A549 (cell line): ENCODE data around the gene ZC3H7A. TPM values are rescaled to one million over a fixed set of nuclear protein-coding genes. Genes with fewer than 3 reads are reported as not detected.

Source experiments
- ATAC-seq, 2 experiments: fragments of 200-7000 bp in 1 of 2; fragments of >200 bp in 1 of 2; cut with Nextera tagmentation in 1 of 2; cut with Tn5 transposase in 1 of 2; 3 replicates each; pipeline versions ENCODE4 v1.8.0 to v1.9.1; 2018 to 2020; ENCODE audit warnings: mild to moderate bottlenecking in 1 of 2, moderate library complexity in 1 of 2
- CTCF ChIA-PET: fragments of 300-600 bp; sonication (Branson Sonifier 250); formaldehyde crosslinking; extraction: SDS; loops from one replicate; lab custom pipeline; 2021; ENCODE audit warnings: antibody characterized with exemption, inconsistent platforms; lab: Yijun Ruan, JAX
- POLR2A ChIA-PET: fragments of 350-600 bp; formaldehyde crosslinking; extraction: SDS; loops from one replicate; lab custom pipeline; 2021; ENCODE audit warnings: antibody characterized with exemption, inconsistent platforms; lab: Yijun Ruan, JAX
- DNase-seq, 2 experiments: peaks; one replicate each; pipeline versions ENCODE4 v3.0.0 to v3.0.0-alpha.2; 2011 to 2016; ENCODE audit warnings: low read depth in 1 of 2, low spot score in 1 of 2
- FAIRE-seq: peaks from 2 replicates; lab custom pipeline; 2011; peaks lifted over from hg19 to GRCh38; lab: Jason Lieb, UNC
- H3K27ac ChIP-seq, 2 experiments: fragments of >200 bp; sonication (Bioruptor Twin); formaldehyde crosslinking; 3 replicates each; pipeline ENCODE4 v1.5.1; 2016 to 2017
- H3K4me1 ChIP-seq: fragments of >200 bp; sonication (Bioruptor Twin); formaldehyde crosslinking; 3 replicates; pipeline ENCODE4 v1.6.1; 2016
- H3K4me2 ChIP-seq: fragments of >200 bp; sonication (Bioruptor Twin); formaldehyde crosslinking; 3 replicates; pipeline ENCODE4 v1.6.1; 2016
- H3K4me3 ChIP-seq: fragments of >200 bp; sonication (Bioruptor Twin); formaldehyde crosslinking; 3 replicates; pipeline ENCODE4 v1.5.1; 2016
- H3K9me3 ChIP-seq: fragments of >200 bp; sonication (Bioruptor Twin); formaldehyde crosslinking; 3 replicates; pipeline ENCODE4 v1.6.1; 2016
- CHD2 ChIP-seq: fragments of 150-350 bp; IDR thresholded peaks from 2 replicates; pipeline ENCODE4 v1.6.1; 2014; ENCODE audit warnings: low read length; ENCODE audit not compliant: partially characterized antibody
- CTCF ChIP-seq: fragments of >200 bp; sonication (Bioruptor Twin); formaldehyde crosslinking; IDR thresholded peaks from 3 replicates; pipeline ENCODE4 v1.5.1; 2016
- EP300 ChIP-seq, 2 experiments: fragments of >200 bp; sonication (Bioruptor Twin); formaldehyde crosslinking; IDR thresholded peaks; 2 replicates in 1 of 2; 3 replicates in 1 of 2; pipeline ENCODE4 v1.6.1; 2016 to 2017
- ESRRA ChIP-seq: fragments of 150-350 bp; IDR thresholded peaks from 2 replicates; pipeline ENCODE4 v1.6.1; 2014; ENCODE audit warnings: mild to moderate bottlenecking, low read length, borderline replicate concordance
- JUN ChIP-seq, 2 experiments: fragments of >200 bp; sonication (Bioruptor Twin); formaldehyde crosslinking; IDR thresholded peaks; 2 replicates in 1 of 2; 3 replicates in 1 of 2; pipeline ENCODE4 v1.6.1; 2016 to 2017
- MAZ ChIP-seq: fragments of 150-350 bp; IDR thresholded peaks from 2 replicates; pipeline ENCODE4 v1.6.1; 2014; ENCODE audit warnings: antibody characterized with exemption, low read depth, low read length, borderline replicate concordance
- NPAS2 ChIP-seq: fragments of 250-450 bp; sonication (Bioruptor Pico); IDR thresholded peaks from 2 replicates; pipeline ENCODE4 v1.8.0; 2022; ENCODE audit warnings: mild to moderate bottlenecking, moderate library complexity, borderline replicate concordance
- RFX5 ChIP-seq: fragments of 450-650 bp; IDR thresholded peaks from 2 replicates; pipeline ENCODE4 v1.7.1; 2014; ENCODE audit warnings: antibody characterized with exemption, mild to moderate bottlenecking, moderate library complexity
- TP53 ChIP-seq: fragments of 250-450 bp; sonication (Bioruptor Pico); IDR thresholded peaks from 2 replicates; pipeline ENCODE4 v1.5.0; 2021; ENCODE audit warnings: mild to moderate bottlenecking, moderate library complexity
- USF2 ChIP-seq: fragments of 450-650 bp; IDR thresholded peaks from 2 replicates; pipeline ENCODE4 v1.6.1; 2014; ENCODE audit warnings: antibody characterized with exemption
- ZSCAN20 ChIP-seq: fragments of 250-450 bp; sonication (Bioruptor Pico); IDR thresholded peaks from 2 replicates; pipeline ENCODE4 v1.8.0; 2022; ENCODE audit warnings: mild to moderate bottlenecking, moderate library complexity
- WGBS: methylation state at CpG from one replicate; pipeline ENCODE4 v1.1.6; 2017; ENCODE audit errors: missing lambda C conversion rate; 5-methylcytosine and 5-hydroxymethylcytosine counted together
- polyA plus RNA-seq, 4 experiments: library from polyadenylated mRNA; depleted of rRNA in 3 of 4; stranded (reverse); fragments of >200 nt; fragmentation: RNase III in 1 of 4; extraction: RNeasy Plus Mini Kit Qiagen cat#74134 plus additional on column Dnase treatment in 1 of 4; gene quantifications; 2 replicates in 3 of 4; 3 replicates in 1 of 4; pipeline ENCODE4 v1.2.3, GENCODE V29; 2011 to 2017
- small RNA-seq, 6 experiments: library from RNA; depleted of rRNA; stranded (forward); fragments of <200 nt; gene quantifications; one replicate each; pipeline ENCODE3, GENCODE V24; 2012

The ZC3H7A gene
- polyA plus RNA-seq, 2 of the 4 experiments (the other 2 are of a cell fraction) = 33.8 to 41.5 TPM

DNA sequence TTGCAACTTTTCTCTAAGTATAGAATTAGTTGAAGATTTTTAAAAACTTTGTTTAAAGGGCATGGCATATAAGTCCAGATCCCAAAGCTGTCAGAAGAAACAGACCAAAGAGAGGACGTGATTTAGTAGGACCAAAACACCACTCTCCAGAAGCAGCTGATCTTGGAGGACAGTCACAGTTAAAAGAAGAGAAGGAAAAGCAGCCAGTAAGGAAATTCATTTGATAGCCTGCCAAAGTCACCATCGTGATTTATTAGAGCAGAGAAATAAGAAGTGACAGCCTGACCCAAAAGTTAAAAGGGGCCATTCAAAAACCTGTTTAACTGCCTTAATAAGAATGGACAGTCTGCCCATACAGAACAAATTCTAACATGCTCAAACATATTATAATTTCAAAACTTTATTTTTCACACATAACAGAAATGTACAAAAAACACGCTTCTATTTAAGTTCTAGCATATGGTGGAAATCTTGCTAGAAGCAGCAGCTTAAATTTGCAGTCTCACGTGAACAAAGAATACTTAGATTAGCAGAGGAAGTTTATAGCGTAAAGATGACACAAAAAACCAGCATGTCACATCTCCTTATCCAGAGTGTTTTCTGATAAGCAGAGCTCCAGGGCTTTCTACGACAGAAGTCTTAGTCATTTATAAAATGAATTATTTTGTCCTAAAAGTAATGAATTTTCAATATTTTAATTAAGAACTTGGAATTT lies 91.6 kb downstream of the ZC3H7A start:
- no peak overlapping the region for H3K4me2 ChIP-seq
- no peak overlapping the region; a peak in 1 of 6 replicates for H3K27ac ChIP-seq
- FAIRE-seq (no peak), DNase-seq (no peak), ATAC-seq (no peak)
- WGBS = 92% methylated on average over 6 of the region's 6 CpGs
- POLR2A ChIA-PET = no interaction called here
- H3K4me3 ChIP-seq = no peak overlapping the region
- CTCF ChIA-PET = interaction anchor here (0.7 to 1.9 kb wide), 3 partner anchors 10 to 309 kb away, joined by 3 to 10 read pairs (median 6); no protein-coding TSS in a partner anchor
- TF ChIP-seq MAZ (no peak), CTCF (no peak), CHD2 (no peak), RFX5 (no peak), NPAS2 (CRISPR knock-in tag) (no peak), TP53 (CRISPR knock-in tag) (no peak), ESRRA (no peak), USF2 (no peak), JUN (IDR thresholded peaks at IDR 0.05) (no peak), ZSCAN20 (CRISPR knock-in tag) (no peak), EP300 (IDR thresholded peaks at IDR 0.05) (no peak)
- H3K9me3 ChIP-seq = no peaks in the 10 kb centered on the region
- peaks cover 22% of the 10 kb centered on the region for H3K4me1 ChIP-seq

Small RNA genes within 50 kb of the gene (small RNA-seq; reads per million reads assigned to genes)
- 0 reads per million in 6 experiments for gene RF00017

Other genes with a start within 250 kb of the ZC3H7A start
- 197 and 216 TPM in 2 replicates for gene LITAF, start 210.3 kb downstream of the ZC3H7A start, polyA plus RNA-seq (2011; rRNA removed)
- gene LITAF, start 210.3 kb downstream of the ZC3H7A start, polyA plus RNA-seq (2017; fragmentation: RNase III; extraction: RNeasy Plus Mini Kit Qiagen cat#74134 plus additional on column Dnase treatment) = 197 to 227 TPM (median 218 TPM) in 3 replicates
- gene SNN, start 128.8 kb downstream of the ZC3H7A start, polyA plus RNA-seq (2011; rRNA removed) = 6.3 and 6.7 TPM in 2 replicates
- 8.9 to 10.7 TPM (median 9.7 TPM) in 3 replicates for gene SNN, start 128.8 kb downstream of the ZC3H7A start, polyA plus RNA-seq (2017; fragmentation: RNase III; extraction: RNeasy Plus Mini Kit Qiagen cat#74134 plus additional on column Dnase treatment)
- gene TXNDC11, start 54.4 kb downstream of the ZC3H7A start, polyA plus RNA-seq (2011; rRNA removed) = 42.4 and 45.1 TPM in 2 replicates
- 22.7 to 26.3 TPM (median 24.1 TPM) in 3 replicates for gene TXNDC11, start 54.4 kb downstream of the ZC3H7A start, polyA plus RNA-seq (2017; fragmentation: RNase III; extraction: RNeasy Plus Mini Kit Qiagen cat#74134 plus additional on column Dnase treatment)
- gene RSL1D1, start 54.3 kb upstream of the ZC3H7A start, polyA plus RNA-seq (2011; rRNA removed) = 211 and 330 TPM in 2 replicates
- gene RSL1D1, start 54.3 kb upstream of the ZC3H7A start, polyA plus RNA-seq (2017; fragmentation: RNase III; extraction: RNeasy Plus Mini Kit Qiagen cat#74134 plus additional on column Dnase treatment) = 205 to 251 TPM (median 209 TPM) in 3 replicates
- 174 and 215 TPM in 2 replicates for gene GSPT1, start 118.7 kb upstream of the ZC3H7A start, polyA plus RNA-seq (2011; rRNA removed)
- gene GSPT1, start 118.7 kb upstream of the ZC3H7A start, polyA plus RNA-seq (2017; fragmentation: RNase III; extraction: RNeasy Plus Mini Kit Qiagen cat#74134 plus additional on column Dnase treatment) = 163 to 169 TPM (median 167 TPM) in 3 replicates
- gene NPIPB2, start 144.8 kb upstream of the ZC3H7A start, polyA plus RNA-seq (2011; rRNA removed) = 6.6 and 16.4 TPM in 2 replicates
- 2.7 to 3.6 TPM (median 3.0 TPM) in 3 replicates for gene NPIPB2, start 144.8 kb upstream of the ZC3H7A start, polyA plus RNA-seq (2017; fragmentation: RNase III; extraction: RNeasy Plus Mini Kit Qiagen cat#74134 plus additional on column Dnase treatment)
- gene TNFRSF17, start 168.0 kb upstream of the ZC3H7A start, polyA plus RNA-seq (2011; rRNA removed) = not detected in 2 replicates
- not detected in 3 replicates for gene TNFRSF17, start 168.0 kb upstream of the ZC3H7A start, polyA plus RNA-seq (2017; fragmentation: RNase III; extraction: RNeasy Plus Mini Kit Qiagen cat#74134 plus additional on column Dnase treatment)
- 4.3 and 4.6 TPM in 2 replicates for gene SNX29, start 179.5 kb upstream of the ZC3H7A start, polyA plus RNA-seq (2011; rRNA removed)
- gene SNX29, start 179.5 kb upstream of the ZC3H7A start, polyA plus RNA-seq (2017; fragmentation: RNase III; extraction: RNeasy Plus Mini Kit Qiagen cat#74134 plus additional on column Dnase treatment) = 2.4 to 2.8 TPM (median 2.5 TPM) in 3 replicates